K562 (cell line): ENCODE measurements around the gene MOB3C.

Experiments used
- CHD1 ChIP-seq: fragments of 200-600 bp; sonication (generic); IDR thresholded peaks from one replicate; pipeline ENCODE4 v1.6.1; 2012; ENCODE audit warnings: mild to moderate bottlenecking, moderate library complexity, low read length, inconsistent platforms
- EP300 ChIP-seq: IDR thresholded peaks from 2 replicates; pipeline ENCODE4 v1.6.1; 2012; ENCODE audit warnings: low read length, improper control_type of control experiment
- HDGF ChIP-seq: fragments of 450-650 bp; IDR thresholded peaks from 2 replicates; pipeline ENCODE4 v1.6.1; 2016
- HMG20A ChIP-seq: fragments of 450-650 bp; formaldehyde crosslinking; conservative IDR thresholded peaks from 2 replicates; pipeline ENCODE4 v1.4.0; 2020; ENCODE audit warnings: mild to moderate bottlenecking, mixed read lengths
- POLR2AphosphoS5 ChIP-seq: IDR thresholded peaks from 2 replicates; pipeline ENCODE4 v1.6.1; 2011; ENCODE audit warnings: mild to moderate bottlenecking, low read depth, low read length, moderate library complexity; ENCODE audit not compliant: control insufficient read depth, insufficient read depth
- SIN3A ChIP-seq, 2 experiments: fragments of 150-350 bp in 1 of 2; IDR thresholded peaks; 2 replicates each; pipeline ENCODE4 v1.6.1; 2011 to 2016; ENCODE audit warnings: borderline replicate concordance in 2 of 2, low read depth in 2 of 2, low read length in 2 of 2, mild to moderate bottlenecking in 2 of 2, moderate library complexity in 2 of 2; ENCODE audit not compliant: control insufficient read depth in 1 of 2
- TF ChIP-seq, protein P1 (sequence below): conservative IDR thresholded peaks from 2 replicates; pipeline ENCODE4 v1.6.1; 2011; ENCODE audit warnings: low read depth, mild to moderate bottlenecking, low read length; ENCODE audit not compliant: control insufficient read depth
- TF ChIP-seq, protein P2 (sequence below): fragments of 250-450 bp; sonication (Bioruptor Pico); IDR thresholded peaks from 2 replicates; pipeline ENCODE4 v1.5.0; 2020; ENCODE audit warnings: mild to moderate bottlenecking, borderline replicate concordance
- TF ChIP-seq, protein P3 (sequence below), 3 experiments: IDR thresholded peaks in 2 of 3; conservative IDR thresholded peaks in 1 of 3; 2 replicates each; pipeline ENCODE4 v1.5.1; 2011 to 2012; ENCODE audit warnings: low read length in 3 of 3, mild to moderate bottlenecking in 3 of 3, control low read depth in 2 of 3, improper control_type of control experiment in 1 of 3, inconsistent platforms in 1 of 3, low read depth in 1 of 3, mixed read lengths in 1 of 3, moderate library complexity in 1 of 3; ENCODE audit not compliant: insufficient read depth in 2 of 3

DNA sequence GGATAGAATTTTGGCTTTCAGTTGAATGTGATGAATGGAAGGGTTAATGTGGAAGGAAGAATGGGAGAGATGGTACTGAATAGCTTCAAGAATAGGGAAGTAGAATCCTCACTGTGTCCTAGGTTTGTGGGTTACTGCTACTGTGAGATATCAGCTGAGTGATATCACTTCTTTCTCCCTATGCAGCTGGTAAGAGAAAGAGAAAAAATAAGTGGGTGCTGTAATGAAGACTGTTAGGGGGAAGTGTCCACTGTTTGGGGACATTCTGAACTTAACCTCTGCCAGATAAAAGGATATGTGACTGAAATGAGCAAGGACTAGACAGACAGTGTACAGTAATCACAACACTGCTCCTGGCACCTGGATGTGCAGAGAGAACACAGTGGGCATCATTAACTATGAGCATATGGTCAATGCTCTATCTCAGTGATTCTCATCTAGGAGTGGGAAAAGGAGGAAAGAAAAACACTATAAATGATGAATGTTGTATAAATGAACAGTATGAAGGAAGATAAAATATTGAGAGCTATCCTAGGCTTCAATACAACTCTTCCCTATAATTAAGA, 25.6 kb upstream of the MOB3C start:
- TF ChIP-seq, protein P1, sequence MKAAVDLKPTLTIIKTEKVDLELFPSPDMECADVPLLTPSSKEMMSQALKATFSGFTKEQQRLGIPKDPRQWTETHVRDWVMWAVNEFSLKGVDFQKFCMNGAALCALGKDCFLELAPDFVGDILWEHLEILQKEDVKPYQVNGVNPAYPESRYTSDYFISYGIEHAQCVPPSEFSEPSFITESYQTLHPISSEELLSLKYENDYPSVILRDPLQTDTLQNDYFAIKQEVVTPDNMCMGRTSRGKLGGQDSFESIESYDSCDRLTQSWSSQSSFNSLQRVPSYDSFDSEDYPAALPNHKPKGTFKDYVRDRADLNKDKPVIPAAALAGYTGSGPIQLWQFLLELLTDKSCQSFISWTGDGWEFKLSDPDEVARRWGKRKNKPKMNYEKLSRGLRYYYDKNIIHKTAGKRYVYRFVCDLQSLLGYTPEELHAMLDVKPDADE: no peak
- TF ChIP-seq HDGF (no peak), POLR2AphosphoS5 (no peak), CHD1 (no peak), HMG20A (CRISPR knock-in tag) (no peak), EP300 (no peak), SIN3A (IDR thresholded peaks at IDR 0.05; ENCODE audit: borderline replicate concordance in 2 of 2, control insufficient read depth in 1 of 2, low read depth in 2 of 2, low read length in 2 of 2) (no peak)
- TF ChIP-seq, protein P2, sequence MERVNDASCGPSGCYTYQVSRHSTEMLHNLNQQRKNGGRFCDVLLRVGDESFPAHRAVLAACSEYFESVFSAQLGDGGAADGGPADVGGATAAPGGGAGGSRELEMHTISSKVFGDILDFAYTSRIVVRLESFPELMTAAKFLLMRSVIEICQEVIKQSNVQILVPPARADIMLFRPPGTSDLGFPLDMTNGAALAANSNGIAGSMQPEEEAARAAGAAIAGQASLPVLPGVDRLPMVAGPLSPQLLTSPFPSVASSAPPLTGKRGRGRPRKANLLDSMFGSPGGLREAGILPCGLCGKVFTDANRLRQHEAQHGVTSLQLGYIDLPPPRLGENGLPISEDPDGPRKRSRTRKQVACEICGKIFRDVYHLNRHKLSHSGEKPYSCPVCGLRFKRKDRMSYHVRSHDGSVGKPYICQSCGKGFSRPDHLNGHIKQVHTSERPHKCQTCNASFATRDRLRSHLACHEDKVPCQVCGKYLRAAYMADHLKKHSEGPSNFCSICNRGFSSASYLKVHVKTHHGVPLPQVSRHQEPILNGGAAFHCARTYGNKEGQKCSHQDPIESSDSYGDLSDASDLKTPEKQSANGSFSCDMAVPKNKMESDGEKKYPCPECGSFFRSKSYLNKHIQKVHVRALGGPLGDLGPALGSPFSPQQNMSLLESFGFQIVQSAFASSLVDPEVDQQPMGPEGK (CRISPR knock-in tag): no peak
- TF ChIP-seq, protein P3, sequence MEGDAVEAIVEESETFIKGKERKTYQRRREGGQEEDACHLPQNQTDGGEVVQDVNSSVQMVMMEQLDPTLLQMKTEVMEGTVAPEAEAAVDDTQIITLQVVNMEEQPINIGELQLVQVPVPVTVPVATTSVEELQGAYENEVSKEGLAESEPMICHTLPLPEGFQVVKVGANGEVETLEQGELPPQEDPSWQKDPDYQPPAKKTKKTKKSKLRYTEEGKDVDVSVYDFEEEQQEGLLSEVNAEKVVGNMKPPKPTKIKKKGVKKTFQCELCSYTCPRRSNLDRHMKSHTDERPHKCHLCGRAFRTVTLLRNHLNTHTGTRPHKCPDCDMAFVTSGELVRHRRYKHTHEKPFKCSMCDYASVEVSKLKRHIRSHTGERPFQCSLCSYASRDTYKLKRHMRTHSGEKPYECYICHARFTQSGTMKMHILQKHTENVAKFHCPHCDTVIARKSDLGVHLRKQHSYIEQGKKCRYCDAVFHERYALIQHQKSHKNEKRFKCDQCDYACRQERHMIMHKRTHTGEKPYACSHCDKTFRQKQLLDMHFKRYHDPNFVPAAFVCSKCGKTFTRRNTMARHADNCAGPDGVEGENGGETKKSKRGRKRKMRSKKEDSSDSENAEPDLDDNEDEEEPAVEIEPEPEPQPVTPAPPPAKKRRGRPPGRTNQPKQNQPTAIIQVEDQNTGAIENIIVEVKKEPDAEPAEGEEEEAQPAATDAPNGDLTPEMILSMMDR (IDR thresholded peaks at IDR 0.05 in 2 of 3, conservative IDR thresholded peaks at IDR 0.05 in 1 of 3; ENCODE audit: insufficient read depth in 2 of 3, low read depth in 1 of 3, low read length in 3 of 3): no peak
